Endothelial cell (in vitro differentiated cells): ENCODE data around the gene TM4SF5. TPM values are rescaled to one million over a fixed set of nuclear protein-coding genes. Genes with fewer than 3 reads are reported as not detected.
A peak's percentile ranks its signal among the peaks of the same experiment; 100 is the strongest.

ENCODE experiments used
- DNase-seq: peaks from one replicate; pipeline ENCODE4 v3.0.0; 2021; ENCODE audit warnings: low spot score
- H3K27ac Mint-ChIP-seq: one replicate; pipeline ENCODE4 v1.8.0; 2021; ENCODE audit warnings: mixed read lengths, inconsistent platforms; ENCODE audit not compliant: unreplicated experiment
- H3K27me3 Mint-ChIP-seq: one replicate; pipeline ENCODE4 v1.8.0; 2021; ENCODE audit warnings: mild to moderate bottlenecking, moderate library complexity, mixed read lengths, inconsistent platforms; ENCODE audit not compliant: unreplicated experiment
- H3K36me3 Mint-ChIP-seq: one replicate; pipeline ENCODE4 v1.8.0; 2021; ENCODE audit warnings: mild to moderate bottlenecking, low read depth, mixed read lengths, inconsistent platforms; ENCODE audit not compliant: unreplicated experiment
- H3K4me1 Mint-ChIP-seq: one replicate; pipeline ENCODE4 v1.8.0; 2021; ENCODE audit warnings: mild to moderate bottlenecking, mixed read lengths, inconsistent platforms; ENCODE audit not compliant: unreplicated experiment
- H3K4me3 Mint-ChIP-seq: one replicate; pipeline ENCODE4 v1.8.0; 2021; ENCODE audit warnings: mild to moderate bottlenecking, mixed read lengths, inconsistent platforms; ENCODE audit not compliant: unreplicated experiment
- H3K9me3 Mint-ChIP-seq: one replicate; pipeline ENCODE4 v1.8.0; 2021; ENCODE audit warnings: mixed read lengths, inconsistent platforms; ENCODE audit not compliant: unreplicated experiment
- CTCF ChIP-seq: fragments of 200-600 bp; sonication (generic); IDR thresholded peaks from one replicate; pipeline ENCODE4 v1.5.0; 2021; ENCODE audit warnings: antibody characterized with exemption; ENCODE audit not compliant: unreplicated experiment
- total RNA-seq: library from RNA; stranded (reverse); fragmentation: NEBNext Ultra II Directional; extraction: Animal tissue kit (Norgen Biotek cat#: 25700); gene quantifications from one replicate; pipeline ENCODE4 v1.2.1, GENCODE V29; 2021; ENCODE audit not compliant: unreplicated experiment

The TM4SF5 gene
- total RNA-seq, 1 donor from 2014 or later = not detected

GRCh38 chr17:4759776-4760236, 11.9 kb upstream of the TM4SF5 start:
- H3K27me3 Mint-ChIP-seq = peaks cover 4% of the 10 kb centered on the region
- TF ChIP-seq CTCF = no peak
- no peaks in the 10 kb centered on the region for H3K9me3 Mint-ChIP-seq
- H3K27ac Mint-ChIP-seq = no peak overlapping the region
- H3K36me3 Mint-ChIP-seq = no peaks in the 10 kb centered on the region
- no peak overlapping the region for H3K4me3 Mint-ChIP-seq
- peaks cover 3% of the 10 kb centered on the region for H3K4me1 Mint-ChIP-seq
- DNase-seq = no peak

GRCh38 chr17:4764595-4764994, 7.1 kb upstream of the TM4SF5 start:
- Mint-ChIP-seq H3K4me3 (no peak overlapping the region), H3K9me3 (no peaks in the 10 kb centered on the region), H3K4me1 (peaks cover 3% of the 10 kb centered on the region), H3K36me3 (no peaks in the 10 kb centered on the region), H3K27me3 (peaks cover 2% of the 10 kb centered on the region), H3K27ac (peak overlapping the region; percentile 6)
- no peak for DNase-seq
- no peak for TF ChIP-seq CTCF

- TF ChIP-seq CTCF = no peak
- Mint-ChIP-seq H3K27me3 (no peaks in the 10 kb centered on the region), H3K4me1 (peaks cover 3% of the 10 kb centered on the region), H3K27ac (no peak overlapping the region), H3K4me3 (no peak overlapping the region), H3K36me3 (no peaks in the 10 kb centered on the region), H3K9me3 (no peaks in the 10 kb centered on the region)
- no peak for DNase-seq
Measured at GRCh38 chr17:4766201-4766600, 5.5 kb upstream of the TM4SF5 start.

- no peak for DNase-seq
- H3K27me3 Mint-ChIP-seq = no peaks in the 10 kb centered on the region
- no peak overlapping the region for H3K27ac Mint-ChIP-seq
- TF ChIP-seq CTCF = no peak
- H3K36me3 Mint-ChIP-seq = no peaks in the 10 kb centered on the region
- H3K9me3 Mint-ChIP-seq = no peaks in the 10 kb centered on the region
- no peak overlapping the region for H3K4me3 Mint-ChIP-seq
- peaks cover 3% of the 10 kb centered on the region for H3K4me1 Mint-ChIP-seq
Measured at GRCh38 chr17:4766723-4767122, 5.0 kb upstream of the TM4SF5 start.

- DNase-seq = no peak
- Mint-ChIP-seq H3K36me3 (no peaks in the 10 kb centered on the region), H3K27ac (no peak overlapping the region), H3K4me1 (no peaks in the 10 kb centered on the region), H3K27me3 (no peaks in the 10 kb centered on the region), H3K4me3 (no peak overlapping the region), H3K9me3 (no peaks in the 10 kb centered on the region)
- no peak for TF ChIP-seq CTCF
Measured at GRCh38 chr17:4768298-4768697, 3.4 kb upstream of the TM4SF5 start.
